Measurements from ENCODE around the gene NR2C1. TPM values are rescaled to one million over a fixed set of nuclear protein-coding genes. Genes with fewer than 3 reads are reported as not detected.

Gene NR2C1
- total RNA-seq, 1 experiment from 2014 or later = 45.4 TPM

GRCh38 chr12:95059984-95060383 is 13.4 kb downstream of the NR2C1 start:
- ATAC-seq (no peak), DNase-seq (ENCODE audit: low spot score) (no peak)
- ChIA-PET POLR2A (no interaction called here), CTCF (interaction anchor here (0.6 to 1.0 kb wide), 3 partner anchors 11 to 211 kb away, joined by 3 to 4 read pairs (median 4); partner anchors contain the start of gene NR2C1)
- Mint-ChIP-seq H3K9me3 (no peaks in the 10 kb centered on the region), H3K27me3 (ENCODE audit: low read depth) (no peaks in the 10 kb centered on the region), H3K27ac (no peak overlapping the region), H3K4me3 (no peak overlapping the region), H3K4me1 (no peaks in the 10 kb centered on the region), H3K36me3 (peaks cover 64% of the 10 kb centered on the region)
- TF ChIP-seq ATF1 (CRISPR knock-in tag; IDR thresholded peaks at IDR 0.05) = no peak
- no peak for TF ChIP-seq TP53 (CRISPR knock-in tag; IDR thresholded peaks at IDR 0.05)
- no peak for TF ChIP-seq AFF4 (CRISPR knock-in tag; IDR thresholded peaks at IDR 0.05; ENCODE audit: borderline replicate concordance)
- TF ChIP-seq HMGXB4 (CRISPR knock-in tag; IDR thresholded peaks at IDR 0.05) = no peak
- TF ChIP-seq MYBL2 (CRISPR knock-in tag; IDR thresholded peaks at IDR 0.05) = no peak
- no peak for TF ChIP-seq MXD4 (CRISPR knock-in tag; IDR thresholded peaks at IDR 0.05; ENCODE audit: borderline replicate concordance)
- no peak for TF ChIP-seq NR1H2 (CRISPR knock-in tag; IDR thresholded peaks at IDR 0.05)
- TF ChIP-seq RELA (CRISPR knock-in tag; IDR thresholded peaks at IDR 0.05; ENCODE audit: borderline replicate concordance) = no peak
- no peak for TF ChIP-seq CTCF (IDR thresholded peaks at IDR 0.05)
- no peak for TF ChIP-seq ZNF138 (CRISPR knock-in tag; conservative IDR thresholded peaks at IDR 0.05)
- no peak for TF ChIP-seq TCF7 (CRISPR knock-in tag; IDR thresholded peaks at IDR 0.05; ENCODE audit: low read depth)
- TF ChIP-seq E2F5 (CRISPR knock-in tag; IDR thresholded peaks at IDR 0.05) = no peak
- TF ChIP-seq ZNF396 (CRISPR knock-in tag; IDR thresholded peaks at IDR 0.05; ENCODE audit: borderline replicate concordance) = no peak
- no peak for TF ChIP-seq GABPB1 (CRISPR knock-in tag; IDR thresholded peaks at IDR 0.05)
- no peak for TF ChIP-seq ZBTB43 (CRISPR knock-in tag; IDR thresholded peaks at IDR 0.05)

- POLR2A ChIA-PET = no interaction called here
- CTCF ChIA-PET = interaction anchor here (1.0 kb wide), 1 partner anchor 60 kb away, joined by 4 read pairs; no protein-coding TSS in a partner anchor
- DNase-seq (ENCODE audit: low spot score) (no peak), ATAC-seq (no peak)
- Mint-ChIP-seq H3K4me1 (no peaks in the 10 kb centered on the region), H3K27me3 (ENCODE audit: low read depth) (no peaks in the 10 kb centered on the region), H3K9me3 (no peaks in the 10 kb centered on the region), H3K27ac (no peak overlapping the region), H3K36me3 (peaks cover 61% of the 10 kb centered on the region), H3K4me3 (no peak overlapping the region)
- no peak for TF ChIP-seq ZNF416 (CRISPR knock-in tag; IDR thresholded peaks at IDR 0.05)
- TF ChIP-seq ZNF512 (CRISPR knock-in tag; IDR thresholded peaks at IDR 0.05; ENCODE audit: borderline replicate concordance) = no peak
- TF ChIP-seq ZNF396 (CRISPR knock-in tag; IDR thresholded peaks at IDR 0.05; ENCODE audit: borderline replicate concordance) = no peak
Observed at GRCh38 chr12:95057424-95057823, 16.0 kb downstream of the NR2C1 start.
